HCT116 (cell line): ENCODE measurements around the gene CYB561D1. TPM values are rescaled to one million over a fixed set of nuclear protein-coding genes. Genes with fewer than 3 reads are reported as not detected.

ENCODE experiments used
- ATAC-seq: fragments of 200-7000 bp; cut with Tn5 transposase; 2 replicates; pipeline ENCODE4 v1.9.1; 2020; ENCODE audit warnings: mild to moderate bottlenecking, moderate library complexity
- BruUV-seq: library from RNA; stranded (reverse); fragments of 400-500 nt; replicated peaks from 2 replicates; lab custom pipeline; 2021; lab: Mats Ljungman, UMichigan
- CTCF ChIA-PET: fragments of 300-600 bp; sonication (Branson Sonifier 250); formaldehyde crosslinking; loops from one replicate; lab custom pipeline; 2021; ENCODE audit warnings: antibody characterized with exemption; lab: Charles Lee
- POLR2A ChIA-PET: fragments of 300-600, 350-600 bp; sonication (Branson Sonifier 250); formaldehyde crosslinking; loops from one replicate; lab custom pipeline; 2021; ENCODE audit warnings: antibody characterized with exemption; lab: Charles Lee
- RAD21 ChIA-PET, 2 experiments: fragments of 300-600 bp; sonication (Branson Sonifier 250); formaldehyde crosslinking; loops; one replicate each; lab custom pipeline; 2023; ENCODE audit warnings: low total read pairs in 2 of 2; ENCODE audit not compliant: uncharacterized antibody in 2 of 2, unreplicated experiment in 2 of 2, low non-redundant PET in 1 of 2; lab: Charles Lee
- DNase-seq: peaks from one replicate; pipeline ENCODE4 v3.0.0-alpha.2; 2010; ENCODE audit warnings: low read depth, low spot score
- H2AFZ ChIP-seq: fragments of 200-600 bp; shearing (Covaris generic), sonication (generic); 2 replicates; pipeline ENCODE4 v1.6.1; 2017; ENCODE audit warnings: low read depth, mixed run types, mixed read lengths, antibody characterized with exemption, low read length; ENCODE audit not compliant: poor library complexity, severe bottlenecking
- H3K27ac ChIP-seq: 2 replicates; pipeline ENCODE4 v1.5.1; 2012; ENCODE audit warnings: low read depth, low read length
- H3K27me3 ChIP-seq: fragments of 200-600 bp; sonication (generic); 2 replicates; pipeline ENCODE4 v1.6.1; 2016; ENCODE audit warnings: mixed run types, low read length, mixed read lengths; ENCODE audit not compliant: insufficient read depth
- H3K36me3 ChIP-seq, 2 experiments: fragments of 200-500 bp in 1 of 2; fragments of 200-600 bp in 1 of 2; sonication (Bioruptor generic) in 1 of 2; sonication (generic) in 1 of 2; 2 replicates each; pipeline versions ENCODE4 v1.5.1 to v1.6.1; 2014 to 2016; ENCODE audit warnings: low read length in 2 of 2, inconsistent platforms in 1 of 2, mixed read lengths in 1 of 2, mixed run types in 1 of 2; ENCODE audit not compliant: insufficient read depth in 2 of 2, control insufficient read depth in 1 of 2
- H3K4me1 ChIP-seq, 2 experiments: fragments of 200-600 bp in 1 of 2; sonication (generic) in 1 of 2; 2 replicates each; pipeline versions ENCODE4 v1.5.1 to v1.6.1; 2012 to 2017; ENCODE audit warnings: low read length in 2 of 2, inconsistent platforms in 1 of 2, mild to moderate bottlenecking in 1 of 2, mixed read lengths in 1 of 2, mixed run types in 1 of 2, moderate library complexity in 1 of 2; ENCODE audit not compliant: insufficient read depth in 2 of 2, control insufficient read depth in 1 of 2
- H3K4me2 ChIP-seq: fragments of 200-600 bp; sonication (generic); 2 replicates; pipeline ENCODE4 v1.6.1; 2017; ENCODE audit warnings: mixed run types, low read length, mixed read lengths
- H3K4me3 ChIP-seq, 2 experiments: fragments of 200-600 bp in 1 of 2; sonication (generic) in 1 of 2; replicated peaks in 1 of 2; 2 replicates each; pipeline ENCODE4 v1.5.1; 2011 to 2016; ENCODE audit warnings: low read length in 2 of 2, control low read depth in 1 of 2, low read depth in 1 of 2, mild to moderate bottlenecking in 1 of 2, mixed read lengths in 1 of 2, mixed run types in 1 of 2
- H3K79me2 ChIP-seq: fragments of 200-600 bp; sonication (generic); 2 replicates; pipeline ENCODE4 v1.6.1; 2017; ENCODE audit warnings: mild to moderate bottlenecking, mixed run types, low read length, moderate library complexity, mixed read lengths; ENCODE audit not compliant: insufficient read depth
- H3K9ac ChIP-seq: fragments of 200-600 bp; sonication (generic); 2 replicates; pipeline ENCODE4 v1.6.1; 2016; ENCODE audit warnings: low read length, mixed read lengths
- H3K9me2 ChIP-seq: fragments of 200-600 bp; sonication (generic), shearing (Covaris generic); 2 replicates; pipeline ENCODE4 v1.6.1; 2017; ENCODE audit warnings: mixed run types, mild to moderate bottlenecking, moderate library complexity; ENCODE audit not compliant: insufficient read depth
- H3K9me3 ChIP-seq, 2 experiments: fragments of 200-500 bp in 1 of 2; fragments of 200-600 bp in 1 of 2; sonication (Bioruptor generic) in 1 of 2; sonication (generic) in 1 of 2; 2 replicates each; pipeline ENCODE4 v1.6.1; 2014 to 2017; ENCODE audit warnings: low read length in 2 of 2, mixed read lengths in 2 of 2, inconsistent platforms in 1 of 2, low read depth in 1 of 2, mild to moderate bottlenecking in 1 of 2, mixed run types in 1 of 2, moderate library complexity in 1 of 2; ENCODE audit not compliant: control insufficient read depth in 1 of 2, insufficient read depth in 1 of 2
- H4K20me1 ChIP-seq: fragments of 200-600 bp; sonication (generic), shearing (Covaris generic); 2 replicates; pipeline ENCODE4 v1.6.1; 2017; ENCODE audit warnings: mixed run types, mild to moderate bottlenecking, moderate library complexity; ENCODE audit not compliant: insufficient read depth
- ELF1 ChIP-seq: IDR thresholded peaks from 2 replicates; pipeline ENCODE4 v1.6.1; 2012; ENCODE audit warnings: low read depth, borderline replicate concordance
- JUND ChIP-seq: IDR thresholded peaks from 2 replicates; pipeline ENCODE4 v1.6.1; 2012
- POLR2AphosphoS5 ChIP-seq: IDR thresholded peaks from 2 replicates; pipeline ENCODE4 v1.6.1; 2011; ENCODE audit warnings: mild to moderate bottlenecking, low read depth, low read length, moderate library complexity
- intact Hi-C: fragments of 100-400 bp; cut with micrococcal nuclease; formaldehyde crosslinking; loops from 2 replicates; pipeline ENCODE4 v1.10.0; 2022
- total RNA-seq: library from RNA; stranded (reverse); gene quantifications from one replicate; pipeline ENCODE4 v1.2.1, GENCODE V29; 2021; ENCODE audit not compliant: unreplicated experiment
- TF ChIP-seq, protein P1 (sequence below), 3 experiments: fragments of 200-600 bp in 1 of 3; sonication (generic) in 1 of 3; IDR thresholded peaks in 2 of 3; conservative IDR thresholded peaks in 1 of 3; 2 replicates each; pipeline ENCODE4 v1.5.1; 2012 to 2017; ENCODE audit warnings: low read depth in 2 of 3, low read length in 2 of 3, antibody characterized with exemption in 1 of 3, borderline replicate concordance in 1 of 3, control low read depth in 1 of 3, mild to moderate bottlenecking in 1 of 3, mixed read lengths in 1 of 3, mixed run types in 1 of 3, moderate library complexity in 1 of 3; ENCODE audit not compliant: insufficient read depth in 1 of 3

CYB561D1 gene
- total RNA-seq, 1 experiment from 2014 or later, result 5.9 TPM

DNA sequence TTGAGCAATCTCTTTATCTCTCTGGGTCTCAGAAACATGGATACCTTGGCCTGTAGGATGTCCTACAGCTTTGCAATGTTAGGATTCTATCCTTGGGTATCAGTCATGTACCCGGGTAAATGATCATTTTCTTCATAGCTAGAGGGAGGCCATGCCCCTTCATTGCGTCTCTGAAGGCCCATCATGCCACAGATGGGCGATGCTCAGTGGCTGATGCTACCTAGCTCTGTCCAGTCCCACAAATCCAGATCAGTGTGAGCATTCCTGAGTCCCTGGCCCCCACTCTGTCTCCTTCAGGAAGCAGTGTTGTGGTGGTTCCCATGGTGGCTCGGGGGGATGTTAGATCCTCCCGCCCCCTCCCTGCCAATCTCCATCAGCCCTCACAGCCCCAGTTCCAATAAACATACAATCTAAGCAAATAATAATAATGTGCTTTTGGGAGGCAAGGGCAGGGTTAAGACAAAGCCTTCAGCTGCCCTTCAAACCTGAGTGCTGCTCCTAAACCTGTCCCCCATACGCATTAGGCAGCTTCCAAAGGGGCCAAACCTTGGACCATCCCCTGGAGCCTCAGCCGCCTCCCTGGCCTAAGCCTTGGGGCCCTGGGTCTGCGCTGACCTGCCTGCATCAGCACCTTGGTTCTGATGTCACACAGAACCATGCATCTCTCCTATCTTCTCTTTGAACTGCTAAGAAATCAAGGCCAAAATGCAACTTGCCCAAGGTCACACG lies 45.1 kb downstream of the CYB561D1 start (continued):
- TF ChIP-seq, protein P1, sequence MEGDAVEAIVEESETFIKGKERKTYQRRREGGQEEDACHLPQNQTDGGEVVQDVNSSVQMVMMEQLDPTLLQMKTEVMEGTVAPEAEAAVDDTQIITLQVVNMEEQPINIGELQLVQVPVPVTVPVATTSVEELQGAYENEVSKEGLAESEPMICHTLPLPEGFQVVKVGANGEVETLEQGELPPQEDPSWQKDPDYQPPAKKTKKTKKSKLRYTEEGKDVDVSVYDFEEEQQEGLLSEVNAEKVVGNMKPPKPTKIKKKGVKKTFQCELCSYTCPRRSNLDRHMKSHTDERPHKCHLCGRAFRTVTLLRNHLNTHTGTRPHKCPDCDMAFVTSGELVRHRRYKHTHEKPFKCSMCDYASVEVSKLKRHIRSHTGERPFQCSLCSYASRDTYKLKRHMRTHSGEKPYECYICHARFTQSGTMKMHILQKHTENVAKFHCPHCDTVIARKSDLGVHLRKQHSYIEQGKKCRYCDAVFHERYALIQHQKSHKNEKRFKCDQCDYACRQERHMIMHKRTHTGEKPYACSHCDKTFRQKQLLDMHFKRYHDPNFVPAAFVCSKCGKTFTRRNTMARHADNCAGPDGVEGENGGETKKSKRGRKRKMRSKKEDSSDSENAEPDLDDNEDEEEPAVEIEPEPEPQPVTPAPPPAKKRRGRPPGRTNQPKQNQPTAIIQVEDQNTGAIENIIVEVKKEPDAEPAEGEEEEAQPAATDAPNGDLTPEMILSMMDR (IDR thresholded peaks at IDR 0.05 in 2 of 3, conservative IDR thresholded peaks at IDR 0.05 in 1 of 3; ENCODE audit: borderline replicate concordance in 1 of 3, insufficient read depth in 1 of 3, low read depth in 2 of 3, low read length in 2 of 3), result no peak
- TF ChIP-seq, all 23 proteins: peak for 0

DNA sequence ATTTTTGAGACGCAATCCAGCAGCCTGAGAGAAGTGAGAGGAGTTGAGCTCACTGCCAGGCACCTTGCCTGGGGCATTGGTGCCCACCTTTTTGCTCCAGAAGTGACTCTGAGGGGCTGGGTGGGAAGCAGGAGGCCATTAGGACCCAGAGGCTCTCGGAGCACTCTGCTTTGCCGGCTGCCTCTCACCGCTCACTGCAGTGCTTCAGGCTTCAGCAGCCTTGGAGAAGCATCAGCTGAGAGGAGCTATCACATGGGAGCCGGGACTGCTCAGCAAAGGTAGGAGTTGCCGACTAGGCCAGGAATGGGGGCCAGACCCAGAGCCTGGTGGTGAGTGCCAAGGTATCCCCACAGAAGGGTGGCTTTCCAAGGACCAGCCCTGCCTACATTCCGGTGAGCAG lies 45.8 kb downstream of the CYB561D1 start, which contains the start of gene GPR61:
TSS of gene GPR61 (plus strand) at position 197 of the 400 bp plus-strand sequence. CDS start 3,151 bp downstream, outside the sequence.
- Histone ChIP-seq H3K36me3 (no peaks in the 10 kb centered on the region), H3K9me3 (no peaks in the 10 kb centered on the region), H3K9ac (no peak within 1 kb of the TSS), H4K20me1 (no peaks in the 10 kb centered on the region), H3K4me1 (no peaks in the 10 kb centered on the region), H3K27ac (no peak within 1 kb of the TSS), H3K4me2 (no peak within 1 kb of the TSS), H3K9me2 (no peaks in the 10 kb centered on the region), H3K79me2 (no peaks in the 10 kb centered on the region), H2AFZ (no peak within 1 kb of the TSS), H3K4me3 (no peak within 1 kb of the TSS), H3K27me3 (no peaks in the 10 kb centered on the region)
- no peak for TF ChIP-seq JUND
- no peak for TF ChIP-seq ELF1
- TF ChIP-seq POLR2AphosphoS5, result no peak
- no TSS peak for BruUV-seq
- no peak for ATAC-seq
- DNase-seq, result no peak
- ChIA-PET RAD21 (no interaction called here), POLR2A (no interaction called here), CTCF (no interaction called here)
- intact Hi-C loops, result loop anchor here (10.0 kb wide), 1 partner anchor 335 kb away; no protein-coding TSS in a partner anchor
